Measurements from ENCODE around the gene SERPINA5.
"Not testable (repeated sequence)": the region's sequence is repeated elsewhere in the genome, so short reads cannot be mapped to it uniquely, and the experiment has no call there.

DNA sequence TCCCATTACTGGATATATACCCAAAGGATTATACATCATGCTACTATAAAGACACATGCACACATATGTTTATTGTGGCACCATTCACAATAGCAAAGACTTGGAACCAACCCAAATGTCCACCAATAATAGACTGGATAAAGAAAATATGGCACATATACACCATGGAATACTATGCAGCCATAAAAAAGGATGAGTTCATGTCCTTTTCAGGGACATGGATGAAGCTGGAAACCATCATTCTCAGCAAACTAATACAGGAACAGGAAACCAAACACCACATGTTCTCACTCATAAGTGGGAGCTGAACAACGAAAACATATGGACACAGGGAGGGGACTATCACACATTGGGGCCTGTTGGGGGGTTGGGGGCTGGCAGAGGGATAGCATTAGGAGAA lies 27.7 kb downstream of the SERPINA5 start:
- TF ChIP-seq, protein P1, sequence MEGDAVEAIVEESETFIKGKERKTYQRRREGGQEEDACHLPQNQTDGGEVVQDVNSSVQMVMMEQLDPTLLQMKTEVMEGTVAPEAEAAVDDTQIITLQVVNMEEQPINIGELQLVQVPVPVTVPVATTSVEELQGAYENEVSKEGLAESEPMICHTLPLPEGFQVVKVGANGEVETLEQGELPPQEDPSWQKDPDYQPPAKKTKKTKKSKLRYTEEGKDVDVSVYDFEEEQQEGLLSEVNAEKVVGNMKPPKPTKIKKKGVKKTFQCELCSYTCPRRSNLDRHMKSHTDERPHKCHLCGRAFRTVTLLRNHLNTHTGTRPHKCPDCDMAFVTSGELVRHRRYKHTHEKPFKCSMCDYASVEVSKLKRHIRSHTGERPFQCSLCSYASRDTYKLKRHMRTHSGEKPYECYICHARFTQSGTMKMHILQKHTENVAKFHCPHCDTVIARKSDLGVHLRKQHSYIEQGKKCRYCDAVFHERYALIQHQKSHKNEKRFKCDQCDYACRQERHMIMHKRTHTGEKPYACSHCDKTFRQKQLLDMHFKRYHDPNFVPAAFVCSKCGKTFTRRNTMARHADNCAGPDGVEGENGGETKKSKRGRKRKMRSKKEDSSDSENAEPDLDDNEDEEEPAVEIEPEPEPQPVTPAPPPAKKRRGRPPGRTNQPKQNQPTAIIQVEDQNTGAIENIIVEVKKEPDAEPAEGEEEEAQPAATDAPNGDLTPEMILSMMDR (IDR thresholded peaks at IDR 0.05; ENCODE audit: low read depth, low read length) = not testable (repeated sequence)
- TF ChIP-seq EZH2phosphoT487 (IDR thresholded peaks at IDR 0.05; ENCODE audit: low read depth) = not testable (repeated sequence)
